OCI-LY3 (cell line): ENCODE data around the gene COIL.

ENCODE experiments used
- H2AFZ ChIP-seq: fragments of 200-600, 300-600 bp; shearing (Covaris generic); 2 replicates; pipeline ENCODE4 v1.6.0; 2014; ENCODE audit warnings: antibody characterized with exemption, low read depth, low read length
- H3K27ac ChIP-seq: fragments of 200-600, 300-600 bp; sonication (generic); 2 replicates; pipeline ENCODE4 v1.5.1; 2014; ENCODE audit warnings: mild to moderate bottlenecking, low read length, moderate library complexity, mixed read lengths
- H3K27me3 ChIP-seq: fragments of 200-600, 300-600 bp; sonication (generic); 2 replicates; pipeline ENCODE4 v1.6.1; 2014; ENCODE audit warnings: low read depth, low read length, mixed read lengths
- H3K36me3 ChIP-seq: fragments of 200-600, 300-600 bp; sonication (generic); replicated peaks from 2 replicates; pipeline ENCODE3; 2014; ENCODE audit warnings: low read depth, low read length, mixed read lengths
- H3K4me1 ChIP-seq: fragments of 300-600, 200-600 bp; sonication (generic); 2 replicates; pipeline ENCODE4 v1.6.1; 2014; ENCODE audit warnings: low read length, mixed read lengths
- H3K4me2 ChIP-seq: fragments of 200-600, 300-600 bp; sonication (generic); 2 replicates; pipeline ENCODE4 v1.6.1; 2014; ENCODE audit warnings: low read length, mixed read lengths
- H3K4me3 ChIP-seq: fragments of 300-600, 200-600 bp; sonication (generic); 2 replicates; pipeline ENCODE4 v1.5.1; 2014; ENCODE audit warnings: antibody characterized with exemption, mild to moderate bottlenecking, low read length, moderate library complexity
- H3K79me2 ChIP-seq: fragments of 300-600, 200-600 bp; shearing (Covaris generic); 2 replicates; pipeline ENCODE4 v1.6.1; 2014; ENCODE audit warnings: mild to moderate bottlenecking, low read length, mixed read lengths
- H3K9ac ChIP-seq: fragments of 300-600, 200-600 bp; shearing (Covaris generic); 2 replicates; pipeline ENCODE4 v1.6.0; 2014; ENCODE audit warnings: mild to moderate bottlenecking, low read length, moderate library complexity
- H3K9me3 ChIP-seq: fragments of 200-600, 300-600 bp; shearing (Covaris generic); 2 replicates; pipeline ENCODE4 v1.6.1; 2014; ENCODE audit warnings: low read length, mixed read lengths; ENCODE audit not compliant: insufficient read depth
- H4K20me1 ChIP-seq: fragments of 200-600, 300-600 bp; sonication (generic); 2 replicates; pipeline ENCODE4 v1.6.1; 2016; ENCODE audit warnings: low read length, mixed read lengths; ENCODE audit not compliant: insufficient read depth
- EZH2phosphoT487 ChIP-seq: fragments of 200-600 bp; shearing (Covaris generic); IDR thresholded peaks from 2 replicates; pipeline ENCODE4 v1.6.1; 2018; ENCODE audit warnings: antibody characterized with exemption, mixed run types, low read depth
- TF ChIP-seq, protein P1 (sequence below): fragments of 200-600, 300-600 bp; sonication (generic); IDR thresholded peaks from 2 replicates; pipeline ENCODE4 v1.5.1; 2014; ENCODE audit warnings: antibody characterized with exemption, low read length, low read depth

COIL gene

DNA sequence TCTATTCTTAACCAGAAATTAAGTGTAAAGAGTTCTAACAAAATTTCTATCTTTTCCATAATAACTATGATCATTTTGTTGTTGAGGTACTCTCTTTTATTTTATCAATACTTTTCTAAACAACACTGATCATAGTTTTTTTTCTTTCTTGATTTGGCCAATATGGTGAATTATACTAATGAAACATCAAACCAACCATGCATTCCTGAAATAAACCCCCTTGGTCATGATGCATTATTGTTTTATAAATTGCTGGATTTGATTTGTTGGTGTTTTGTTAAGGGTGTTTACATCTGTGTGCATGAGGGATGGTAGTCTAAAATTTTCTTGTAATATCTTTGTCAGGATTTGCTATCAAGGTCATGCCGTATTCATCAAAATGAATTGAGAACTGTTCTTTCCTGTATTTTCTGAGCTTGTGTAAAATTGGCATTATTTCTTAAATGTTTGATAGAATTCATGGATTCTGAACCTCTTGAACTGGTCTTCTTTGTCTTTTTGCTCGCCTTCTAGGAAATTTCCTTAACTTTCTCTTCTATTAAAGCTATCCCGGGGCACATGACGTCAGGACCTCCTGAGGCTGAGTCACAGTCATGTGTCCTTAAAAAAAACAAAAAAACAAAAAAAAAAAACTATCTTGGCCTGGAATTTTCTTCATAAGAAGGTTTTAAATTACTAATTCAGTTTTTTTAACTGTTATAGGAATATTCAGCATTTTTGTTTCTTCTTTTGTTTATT is 43.1 kb downstream of the COIL start:
- peaks cover 16% of the 10 kb centered on the region for H3K79me2 ChIP-seq
- TF ChIP-seq, protein P1, sequence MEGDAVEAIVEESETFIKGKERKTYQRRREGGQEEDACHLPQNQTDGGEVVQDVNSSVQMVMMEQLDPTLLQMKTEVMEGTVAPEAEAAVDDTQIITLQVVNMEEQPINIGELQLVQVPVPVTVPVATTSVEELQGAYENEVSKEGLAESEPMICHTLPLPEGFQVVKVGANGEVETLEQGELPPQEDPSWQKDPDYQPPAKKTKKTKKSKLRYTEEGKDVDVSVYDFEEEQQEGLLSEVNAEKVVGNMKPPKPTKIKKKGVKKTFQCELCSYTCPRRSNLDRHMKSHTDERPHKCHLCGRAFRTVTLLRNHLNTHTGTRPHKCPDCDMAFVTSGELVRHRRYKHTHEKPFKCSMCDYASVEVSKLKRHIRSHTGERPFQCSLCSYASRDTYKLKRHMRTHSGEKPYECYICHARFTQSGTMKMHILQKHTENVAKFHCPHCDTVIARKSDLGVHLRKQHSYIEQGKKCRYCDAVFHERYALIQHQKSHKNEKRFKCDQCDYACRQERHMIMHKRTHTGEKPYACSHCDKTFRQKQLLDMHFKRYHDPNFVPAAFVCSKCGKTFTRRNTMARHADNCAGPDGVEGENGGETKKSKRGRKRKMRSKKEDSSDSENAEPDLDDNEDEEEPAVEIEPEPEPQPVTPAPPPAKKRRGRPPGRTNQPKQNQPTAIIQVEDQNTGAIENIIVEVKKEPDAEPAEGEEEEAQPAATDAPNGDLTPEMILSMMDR = no peak
- no peak for TF ChIP-seq EZH2phosphoT487
- peaks cover under 1% of the 10 kb centered on the region; the same call in 1 of the 2 replicates for H4K20me1 ChIP-seq
- peaks cover 7% of the 10 kb centered on the region; the same call in 1 of the 2 replicates for H3K9me3 ChIP-seq
- H3K27me3 ChIP-seq = no peaks in the 10 kb centered on the region
- H3K9ac ChIP-seq = no peak overlapping the region
- no peaks in the 10 kb centered on the region for H3K36me3 ChIP-seq
- H3K4me1 ChIP-seq = peaks cover 20% of the 10 kb centered on the region
- no peak overlapping the region for H3K4me3 ChIP-seq
- no peak overlapping the region for H2AFZ ChIP-seq
- no peak overlapping the region for H3K27ac ChIP-seq
- no peak overlapping the region for H3K4me2 ChIP-seq

DNA sequence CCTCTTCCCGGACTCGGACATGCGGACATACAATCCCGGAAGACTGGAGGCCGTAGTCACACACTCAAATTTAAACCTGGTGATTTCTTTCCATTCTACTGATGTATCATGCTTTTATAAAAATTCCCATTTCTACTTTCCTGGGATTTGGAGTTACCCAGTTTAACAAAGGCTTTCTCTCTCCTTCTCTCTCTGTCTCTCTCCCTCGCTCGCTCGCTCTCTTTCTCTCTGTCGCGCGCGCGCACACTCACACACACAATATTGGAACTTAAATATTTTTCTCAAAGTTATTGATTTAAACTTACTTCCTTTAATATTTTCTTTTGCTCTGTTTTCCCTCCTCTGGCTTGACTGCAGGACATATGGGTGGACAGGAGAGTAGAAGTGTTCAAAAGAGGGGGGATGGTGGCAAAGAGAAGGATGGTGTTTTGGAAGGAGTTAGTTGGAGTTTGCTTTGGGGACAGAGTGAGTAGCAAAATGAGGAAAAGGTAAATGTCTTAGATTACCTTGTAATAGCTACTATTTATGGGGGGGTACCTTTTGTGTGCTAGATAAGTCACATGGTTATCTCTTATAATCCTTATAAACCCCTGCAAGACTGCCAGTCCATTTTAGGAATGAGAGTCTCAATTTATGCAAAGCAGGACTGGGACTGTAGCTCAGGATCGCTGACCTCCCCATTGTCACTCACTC is 46.1 kb downstream of the COIL start:
- TF ChIP-seq, protein P1 = no peak
- no peak for TF ChIP-seq EZH2phosphoT487
- peaks cover 39% of the 10 kb centered on the region for H3K4me1 ChIP-seq
- peaks cover 7% of the 10 kb centered on the region; the same call in 1 of the 2 replicates for H3K9me3 ChIP-seq
- no peaks in the 10 kb centered on the region for H3K27me3 ChIP-seq
- peak overlapping the region; percentile 77 for H3K4me3 ChIP-seq
- H3K79me2 ChIP-seq = peaks cover 41% of the 10 kb centered on the region
- peaks cover 16% of the 10 kb centered on the region for H3K36me3 ChIP-seq
- H2AFZ ChIP-seq = no peak overlapping the region
- peak overlapping the region; percentile 65 for H3K27ac ChIP-seq
- H4K20me1 ChIP-seq = peaks cover 18% of the 10 kb centered on the region; the same call in 1 of the 2 replicates
- H3K4me2 ChIP-seq = peak overlapping the region; percentile 92
- peak overlapping the region; percentile 81 for H3K9ac ChIP-seq

DNA sequence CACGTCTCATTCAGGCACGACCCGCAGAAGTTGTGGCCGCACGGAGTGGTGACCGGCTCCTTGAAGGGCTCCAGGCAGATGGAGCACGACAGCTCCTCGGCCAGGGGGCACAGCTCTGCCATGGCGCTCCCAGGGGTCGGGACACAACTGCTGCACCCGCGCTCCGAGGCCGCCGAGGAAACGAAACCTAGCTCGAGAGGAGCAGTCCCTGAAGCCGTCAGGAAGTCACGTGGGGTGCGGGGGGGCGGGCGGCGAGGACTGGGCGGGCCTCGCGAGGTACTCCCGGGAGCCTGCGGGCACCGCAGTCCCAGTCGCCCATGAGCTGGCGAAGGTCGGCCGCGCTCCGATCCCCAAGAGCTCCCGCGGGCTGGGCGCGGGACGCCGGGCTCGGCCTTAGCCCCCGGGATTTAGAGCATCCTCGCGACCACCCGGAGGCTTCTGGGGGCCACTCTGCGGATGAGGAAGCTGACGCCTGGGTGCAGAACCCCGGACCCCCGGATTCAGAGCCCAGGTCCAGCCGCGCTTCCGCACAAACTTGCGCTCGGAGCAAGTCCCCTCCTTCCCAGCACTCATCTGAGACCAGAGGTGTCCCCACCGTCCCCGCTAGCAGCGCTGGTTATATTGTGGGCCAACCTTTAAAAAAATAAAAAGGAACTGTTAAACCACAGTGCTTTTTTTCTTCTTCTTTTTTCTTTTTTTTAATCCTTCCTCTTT is 46.8 kb downstream of the COIL start, which contains the start of gene TRIM25:
TSS of gene TRIM25 (minus strand) at position 183 of the 714 bp plus-strand sequence. CDS start at position 122, 61 bp downstream.
- Histone ChIP-seq H3K79me2 (peaks cover 42% of the 10 kb centered on the region), H3K9ac (peak within 1 kb of the TSS; percentile 81), H3K27ac (peak within 1 kb of the TSS; percentile 55), H4K20me1 (peaks cover 23% of the 10 kb centered on the region), H3K4me3 (peak within 1 kb of the TSS; percentile 77), H3K9me3 (peaks cover 7% of the 10 kb centered on the region; the same call in 1 of the 2 replicates), H3K36me3 (peaks cover 20% of the 10 kb centered on the region), H3K27me3 (no peaks in the 10 kb centered on the region), H2AFZ (peak within 1 kb of the TSS; percentile 72; the same call in 1 of the 2 replicates), H3K4me1 (peaks cover 46% of the 10 kb centered on the region), H3K4me2 (peak within 1 kb of the TSS; percentile 92)
- TF ChIP-seq EZH2phosphoT487 = no peak
- TF ChIP-seq, protein P1 = no peak
